Tibial artery (tissue), 4 donors: ENCODE results near the gene PIGV.

ENCODE experiments used
- DNase-seq, 2 donors: peaks; one replicate each; pipeline ENCODE4 v3.0.0-alpha.2; 2019
- H3K27ac ChIP-seq, 2 donors: fragments of 200-600 bp; sonication (generic) in 1 of 2; 1 replicate in 1 of 2; 2 replicates in 1 of 2; pipeline ENCODE4 v1.5.1; 2018 to 2019; ENCODE audit warnings: mild to moderate bottlenecking in 1 of 2
- H3K27me3 ChIP-seq, 2 donors: fragments of 200-600 bp; sonication (generic) in 1 of 2; one replicate each; pipeline versions ENCODE4 v1.5.1 to v1.6.0; 2016 to 2019
- H3K36me3 ChIP-seq, 3 donors: fragments of 200-600 bp; sonication (generic) in 2 of 3; one replicate each; pipeline ENCODE4 v1.5.1; 2016 to 2019; ENCODE audit warnings: mild to moderate bottlenecking in 2 of 3
- H3K4me1 ChIP-seq, 4 donors: fragments of 200-600 bp; sonication (generic) in 2 of 4; 1 replicate in 3 of 4; 2 replicates in 1 of 4; pipeline ENCODE4 v1.5.1; 2016 to 2019
- H3K4me3 ChIP-seq, 2 donors: fragments of 200-600 bp; sonication (generic) in 1 of 2; 1 replicate in 1 of 2; 2 replicates in 1 of 2; pipeline ENCODE4 v1.5.1; 2018 to 2019; ENCODE audit warnings: mild to moderate bottlenecking in 2 of 2
- H3K9me3 ChIP-seq, 3 donors: fragments of 200-600 bp; sonication (generic) in 1 of 3; one replicate each; pipeline ENCODE4 v1.5.1; 2016 to 2019
- CTCF ChIP-seq, 2 experiments: fragments of 200-600 bp in 1 of 2; fragments of 450-650 bp in 1 of 2; IDR thresholded peaks; one replicate each; pipeline ENCODE4 v1.5.1; 2017 to 2019; ENCODE audit warnings: antibody characterized with exemption in 2 of 2, mild to moderate bottlenecking in 1 of 2, moderate library complexity in 1 of 2
- intact Hi-C: fragments of 100-400 bp; cut with DNase I; formaldehyde crosslinking; loops from one replicate; pipeline ENCODE4 v1.15.0; 2023; ENCODE audit warnings: low total_unique reads

PIGV gene

GRCh38 chr1:26750428-26750827, 37.3 kb upstream of the PIGV start:
- no peak for TF ChIP-seq CTCF (IDR thresholded peaks at IDR 0.05)
- H3K36me3 ChIP-seq = peaks cover 0 to 28% (median 0%) of the 10 kb centered on the region in 3 donors
- intact Hi-C loops = no loop called here
- H3K4me1 ChIP-seq = peaks cover 4 to 62% (median 41%) of the 10 kb centered on the region in 4 donors
- H3K9me3 ChIP-seq = no peaks in the 10 kb centered on the region
- peak overlapping the region in 1 of 2 donors; percentile 55 for H3K27ac ChIP-seq
- no peak for DNase-seq
- H3K4me3 ChIP-seq = no peak overlapping the region
- no peaks in the 10 kb centered on the region for H3K27me3 ChIP-seq

- intact Hi-C loops = no loop called here
- DNase-seq = no peak
- no peaks in the 10 kb centered on the region for H3K9me3 ChIP-seq
- peaks cover 4 to 58% (median 38%) of the 10 kb centered on the region in 4 donors for H3K4me1 ChIP-seq
- no peak overlapping the region for H3K4me3 ChIP-seq
- H3K36me3 ChIP-seq = peaks cover 0 to 20% (median 0%) of the 10 kb centered on the region in 3 donors
- peak overlapping the region in 1 of 2 donors; percentile 46 for H3K27ac ChIP-seq
- no peaks in the 10 kb centered on the region for H3K27me3 ChIP-seq
- no peak for TF ChIP-seq CTCF (IDR thresholded peaks at IDR 0.05)
Measured at GRCh38 chr1:26752519-26752918, 35.2 kb upstream of the PIGV start.

- Histone ChIP-seq H3K4me1 (peaks cover 4 to 40% (median 24%) of the 10 kb centered on the region in 4 donors), H3K4me3 (no peak overlapping the region), H3K27me3 (no peaks in the 10 kb centered on the region), H3K27ac (peak overlapping the region in 1 of 2 donors; percentile 46), H3K9me3 (no peaks in the 10 kb centered on the region), H3K36me3 (peaks cover 0 to 34% (median 0%) of the 10 kb centered on the region in 3 donors)
- no peak for DNase-seq
- intact Hi-C loops = no loop called here
- TF ChIP-seq CTCF (IDR thresholded peaks at IDR 0.05) = no peak
Measured at GRCh38 chr1:26754086-26754874, 33.5 kb upstream of the PIGV start.

GRCh38 chr1:26758358-26758757, 29.4 kb upstream of the PIGV start:
- intact Hi-C loops = no loop called here
- no peak overlapping the region for H3K27ac ChIP-seq
- peak in 1 of 2 donors; percentile 23 for DNase-seq
- no peak overlapping the region for H3K4me3 ChIP-seq
- no peak for TF ChIP-seq CTCF (IDR thresholded peaks at IDR 0.05)
- peaks cover 1 to 8% (median 5%) of the 10 kb centered on the region in 4 donors for H3K4me1 ChIP-seq
- H3K9me3 ChIP-seq = no peaks in the 10 kb centered on the region
- peaks cover 27 to 56% (median 27%) of the 10 kb centered on the region in 3 donors for H3K36me3 ChIP-seq
- no peaks in the 10 kb centered on the region for H3K27me3 ChIP-seq

- no peaks in the 10 kb centered on the region for H3K4me1 ChIP-seq
- H3K27me3 ChIP-seq = no peaks in the 10 kb centered on the region
- intact Hi-C loops = no loop called here
- DNase-seq = no peak
- H3K4me3 ChIP-seq = no peak overlapping the region
- H3K36me3 ChIP-seq = peaks cover 38 to 63% (median 39%) of the 10 kb centered on the region in 3 donors
- no peak for TF ChIP-seq CTCF (IDR thresholded peaks at IDR 0.05)
- H3K27ac ChIP-seq = no peak overlapping the region
- H3K9me3 ChIP-seq = no peaks in the 10 kb centered on the region
Measured at GRCh38 chr1:26759531-26759930, 28.2 kb upstream of the PIGV start.
